HepG2 (cell line): ENCODE results near the gene PALM. TPM values are rescaled to one million over a fixed set of nuclear protein-coding genes. Genes with fewer than 3 reads are reported as not detected.

Source experiments
- ADNP ChIP-seq: sonication (generic); formaldehyde crosslinking; IDR thresholded peaks from 2 replicates; pipeline ENCODE4 v1.4.0; 2020; ENCODE audit warnings: missing genetic modification reagents
- ATF7 ChIP-seq, 2 experiments: fragments of 450-650 bp in 1 of 2; sonication (generic) in 1 of 2; formaldehyde crosslinking in 1 of 2; IDR thresholded peaks; 2 replicates each; pipeline versions ENCODE4 v1.4.0 to v1.6.1; 2016 to 2020; ENCODE audit warnings: antibody characterized with exemption in 1 of 2, mild to moderate bottlenecking in 1 of 2, missing genetic modification reagents in 1 of 2
- CREB1 ChIP-seq, 2 experiments: fragments of 450-650 bp in 1 of 2; IDR thresholded peaks; 2 replicates each; pipeline ENCODE4 v1.6.1; 2016 to 2017; ENCODE audit warnings: control low read depth in 1 of 2, mild to moderate bottlenecking in 1 of 2, missing compliant biosample characterization in 1 of 2, missing genetic modification characterization in 1 of 2
- ELF3 ChIP-seq: IDR thresholded peaks from 2 replicates; pipeline ENCODE4 v1.6.1; 2016; ENCODE audit warnings: missing genetic modification reagents, missing compliant biosample characterization
- HDAC1 ChIP-seq: sonication (generic); formaldehyde crosslinking; IDR thresholded peaks from 2 replicates; pipeline ENCODE4 v1.5.1; 2020; ENCODE audit warnings: mild to moderate bottlenecking, missing genetic modification reagents
- HHEX ChIP-seq: IDR thresholded peaks from 2 replicates; pipeline ENCODE4 v1.6.1; 2016; ENCODE audit warnings: control low read depth
- HNF4A ChIP-seq: sonication (generic); formaldehyde crosslinking; IDR thresholded peaks from 2 replicates; pipeline ENCODE4 v1.4.0; 2020; ENCODE audit warnings: missing genetic modification reagents
- HOXA7 ChIP-seq: sonication (generic); formaldehyde crosslinking; IDR thresholded peaks from 2 replicates; pipeline ENCODE4 v1.8.1; 2022; ENCODE audit warnings: mild to moderate bottlenecking, missing genetic modification reagents, moderate library complexity
- KLF11 ChIP-seq: IDR thresholded peaks from 2 replicates; pipeline ENCODE4 v1.6.1; 2016; ENCODE audit warnings: missing compliant biosample characterization
- MAFG ChIP-seq: sonication (generic); formaldehyde crosslinking; IDR thresholded peaks from 2 replicates; pipeline ENCODE4 v1.5.1; 2020; ENCODE audit warnings: mild to moderate bottlenecking, missing genetic modification reagents
- NONO ChIP-seq, 2 experiments: fragments of 450-650 bp in 1 of 2; sonication (generic) in 1 of 2; formaldehyde crosslinking in 1 of 2; IDR thresholded peaks in 1 of 2; conservative IDR thresholded peaks in 1 of 2; 2 replicates each; pipeline versions ENCODE4 v1.6.1 to v1.8.0; 2017 to 2022; ENCODE audit warnings: mild to moderate bottlenecking in 1 of 2, missing genetic modification reagents in 1 of 2, moderate library complexity in 1 of 2
- PHF21A ChIP-seq: sonication (generic); formaldehyde crosslinking; IDR thresholded peaks from 2 replicates; pipeline ENCODE4 v1.5.0; 2020; ENCODE audit warnings: mild to moderate bottlenecking, missing genetic modification reagents
- RBAK ChIP-seq: sonication (generic); formaldehyde crosslinking; IDR thresholded peaks from 2 replicates; pipeline ENCODE4 v1.5.1; 2020; ENCODE audit warnings: mild to moderate bottlenecking, missing genetic modification reagents
- ZBTB38 ChIP-seq: sonication (generic); formaldehyde crosslinking; IDR thresholded peaks from 2 replicates; pipeline ENCODE4 v1.5.1; 2020; ENCODE audit warnings: mild to moderate bottlenecking, missing genetic modification reagents
- ZFP90 ChIP-seq: sonication (generic); formaldehyde crosslinking; IDR thresholded peaks from 2 replicates; pipeline ENCODE4 v1.8.0; 2022; ENCODE audit warnings: missing genetic modification reagents, mild to moderate bottlenecking, inconsistent platforms, borderline replicate concordance
- ZNF124 ChIP-seq: sonication (generic); formaldehyde crosslinking; IDR thresholded peaks from 2 replicates; pipeline ENCODE4 v1.4.0; 2020; ENCODE audit warnings: missing genetic modification reagents
- ZNF138 ChIP-seq: sonication (generic); formaldehyde crosslinking; IDR thresholded peaks from 2 replicates; pipeline ENCODE4 v1.5.0; 2020; ENCODE audit warnings: mild to moderate bottlenecking, low read depth, missing genetic modification reagents
- ZNF354B ChIP-seq: sonication (generic); formaldehyde crosslinking; IDR thresholded peaks from 2 replicates; pipeline ENCODE4 v1.8.0; 2022; ENCODE audit warnings: mild to moderate bottlenecking, missing genetic modification reagents
- ZNF367 ChIP-seq: sonication (generic); formaldehyde crosslinking; IDR thresholded peaks from 2 replicates; pipeline ENCODE4 v1.4.0; 2020; ENCODE audit warnings: missing genetic modification reagents, borderline replicate concordance
- ZNF383 ChIP-seq: sonication (generic); formaldehyde crosslinking; IDR thresholded peaks from 2 replicates; pipeline ENCODE4 v1.4.0; 2020; ENCODE audit warnings: missing genetic modification reagents, mild to moderate bottlenecking, borderline replicate concordance
- ZNF543 ChIP-seq: sonication (generic); formaldehyde crosslinking; IDR thresholded peaks from 2 replicates; pipeline ENCODE4 v1.4.0; 2020; ENCODE audit warnings: mild to moderate bottlenecking, missing genetic modification reagents
- ZNF660 ChIP-seq: sonication (generic); formaldehyde crosslinking; IDR thresholded peaks from 2 replicates; pipeline ENCODE4 v1.5.1; 2020; ENCODE audit warnings: mild to moderate bottlenecking, low read depth, missing genetic modification reagents, borderline replicate concordance
- ZNF720 ChIP-seq: sonication (generic); formaldehyde crosslinking; IDR thresholded peaks from 2 replicates; pipeline ENCODE4 v1.4.0; 2020; ENCODE audit warnings: missing genetic modification reagents
- polyA plus RNA-seq, 8 experiments: library from polyadenylated mRNA; depleted of rRNA in 3 of 8; stranded (reverse) in 7 of 8; unstranded in 1 of 8; fragments of >200 nt; fragmentation: Illumina TruSeq in 4 of 8; extraction: Trizol in 4 of 8; gene quantifications; 2 replicates each; pipeline versions ENCODE4 v1.2.1 to v1.2.3, GENCODE V29; 2011 to 2016; ENCODE audit warnings: low read depth in 4 of 8, missing spikeins in 1 of 8, mixed read lengths in 1 of 8; ENCODE audit not compliant: insufficient read depth in 1 of 8
- total RNA-seq, 5 experiments: library from RNA; depleted of rRNA; stranded (reverse); fragments of >200 nt; fragmentation: Illumina TruSeq; extraction: Trizol; gene quantifications; 2 replicates each; pipeline ENCODE4 v1.2.3, GENCODE V29; 2016; ENCODE audit warnings: low read depth in 1 of 5
- TF ChIP-seq, protein P1 (sequence below): sonication (generic); formaldehyde crosslinking; IDR thresholded peaks from 2 replicates; pipeline ENCODE4 v1.4.0; 2020; ENCODE audit warnings: low read depth, mild to moderate bottlenecking, missing genetic modification reagents
- TF ChIP-seq, protein P2 (sequence below): sonication (generic); formaldehyde crosslinking; IDR thresholded peaks from 2 replicates; pipeline ENCODE4 v1.5.0; 2020; ENCODE audit warnings: mild to moderate bottlenecking, missing genetic modification reagents
- TF ChIP-seq, protein P3 (sequence below): sonication (generic); formaldehyde crosslinking; IDR thresholded peaks from 2 replicates; pipeline ENCODE4 v1.5.0; 2020; ENCODE audit warnings: mild to moderate bottlenecking, missing genetic modification reagents, borderline replicate concordance
- TF ChIP-seq, protein P4 (sequence below): sonication (generic); IDR thresholded peaks from 2 replicates; pipeline ENCODE4 v1.6.1; 2016; ENCODE audit warnings: low read depth, borderline replicate concordance

The PALM gene
- total and polyA plus RNA-seq, 2 of the 13 experiments (the other 11 are each of a cell fraction or from before 2014, with no cell fraction given), result 4.0 to 9.7 TPM

DNA sequence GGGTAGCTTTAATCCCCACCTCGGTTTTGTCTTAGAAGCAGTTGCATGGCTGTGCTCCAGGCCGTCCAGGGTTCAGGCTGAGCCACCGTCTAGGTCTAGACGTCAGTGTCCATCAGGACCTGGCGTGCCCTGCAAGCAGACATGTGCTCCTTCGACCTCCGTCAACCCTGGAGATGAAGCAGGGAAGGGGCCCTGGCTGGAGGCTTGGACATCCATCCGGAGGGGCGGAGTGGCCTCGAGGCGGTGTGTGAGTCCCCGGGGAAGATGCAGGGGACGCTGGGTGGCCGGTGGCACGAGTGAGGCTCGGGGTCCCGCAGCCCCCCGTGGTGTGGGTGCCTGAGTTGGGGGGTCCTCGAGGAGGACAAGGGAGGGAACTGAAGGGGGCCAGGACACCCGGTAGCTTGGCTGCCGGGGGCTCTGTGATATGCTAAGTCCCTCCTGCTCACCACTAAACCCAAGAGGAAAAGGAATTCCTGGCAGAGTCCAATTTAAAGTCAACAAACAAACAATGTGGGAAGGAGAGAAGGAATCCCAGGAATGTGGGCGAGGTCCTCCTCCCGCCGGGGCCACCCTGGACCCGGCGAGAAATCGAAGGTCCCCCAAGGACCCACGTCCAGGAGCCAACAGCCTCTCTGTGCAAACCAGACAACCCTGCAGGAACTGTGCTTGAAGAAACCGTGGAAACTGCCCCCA lies 73.6 kb downstream of the PALM start (continued):
- TF ChIP-seq, protein P1, sequence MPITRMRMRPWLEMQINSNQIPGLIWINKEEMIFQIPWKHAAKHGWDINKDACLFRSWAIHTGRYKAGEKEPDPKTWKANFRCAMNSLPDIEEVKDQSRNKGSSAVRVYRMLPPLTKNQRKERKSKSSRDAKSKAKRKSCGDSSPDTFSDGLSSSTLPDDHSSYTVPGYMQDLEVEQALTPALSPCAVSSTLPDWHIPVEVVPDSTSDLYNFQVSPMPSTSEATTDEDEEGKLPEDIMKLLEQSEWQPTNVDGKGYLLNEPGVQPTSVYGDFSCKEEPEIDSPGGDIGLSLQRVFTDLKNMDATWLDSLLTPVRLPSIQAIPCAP, result no peak
- TF ChIP-seq ATF7 (IDR thresholded peaks at IDR 0.05) (no peak), ATF7 (CRISPR knock-in tag; IDR thresholded peaks at IDR 0.05) (no peak), ZNF138 (no peak), ZNF720 (CRISPR knock-in tag) (no peak), ZNF660 (CRISPR knock-in tag) (no peak), ZNF543 (CRISPR knock-in tag) (no peak), ZNF124 (CRISPR knock-in tag) (no peak), MAFG (no peak), PHF21A (CRISPR knock-in tag) (peak; percentile 32; the same call in 1 of the 2 replicates), RBAK (no peak), NONO (IDR thresholded peaks at IDR 0.05) (no peak), NONO (CRISPR knock-in tag; conservative IDR thresholded peaks at IDR 0.05) (peak; percentile 66), ADNP (no peak), ZNF354B (CRISPR knock-in tag) (no peak), ZNF367 (CRISPR knock-in tag) (no peak), CREB1 (IDR thresholded peaks at IDR 0.05) (no peak), CREB1 (CRISPR knock-in tag; IDR thresholded peaks at IDR 0.05) (no peak), ELF3 (peak; percentile 70), HOXA7 (CRISPR knock-in tag) (no peak), HNF4A (CRISPR knock-in tag) (peak; percentile 62), KLF11 (CRISPR knock-in tag) (no peak), ZFP90 (CRISPR knock-in tag) (no peak), ZNF383 (CRISPR knock-in tag) (no peak), ZBTB38 (CRISPR knock-in tag) (peak; percentile 27; the same call in 1 of the 2 replicates), HHEX (CRISPR knock-in tag) (no peak), HDAC1 (peak; percentile 69)
- TF ChIP-seq, protein P2, sequence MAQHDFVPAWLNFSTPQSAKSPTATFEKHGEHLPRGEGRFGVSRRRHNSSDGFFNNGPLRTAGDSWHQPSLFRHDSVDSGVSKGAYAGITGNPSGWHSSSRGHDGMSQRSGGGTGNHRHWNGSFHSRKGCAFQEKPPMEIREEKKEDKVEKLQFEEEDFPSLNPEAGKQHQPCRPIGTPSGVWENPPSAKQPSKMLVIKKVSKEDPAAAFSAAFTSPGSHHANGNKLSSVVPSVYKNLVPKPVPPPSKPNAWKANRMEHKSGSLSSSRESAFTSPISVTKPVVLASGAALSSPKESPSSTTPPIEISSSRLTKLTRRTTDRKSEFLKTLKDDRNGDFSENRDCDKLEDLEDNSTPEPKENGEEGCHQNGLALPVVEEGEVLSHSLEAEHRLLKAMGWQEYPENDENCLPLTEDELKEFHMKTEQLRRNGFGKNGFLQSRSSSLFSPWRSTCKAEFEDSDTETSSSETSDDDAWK, result no peak
- TF ChIP-seq, protein P3, sequence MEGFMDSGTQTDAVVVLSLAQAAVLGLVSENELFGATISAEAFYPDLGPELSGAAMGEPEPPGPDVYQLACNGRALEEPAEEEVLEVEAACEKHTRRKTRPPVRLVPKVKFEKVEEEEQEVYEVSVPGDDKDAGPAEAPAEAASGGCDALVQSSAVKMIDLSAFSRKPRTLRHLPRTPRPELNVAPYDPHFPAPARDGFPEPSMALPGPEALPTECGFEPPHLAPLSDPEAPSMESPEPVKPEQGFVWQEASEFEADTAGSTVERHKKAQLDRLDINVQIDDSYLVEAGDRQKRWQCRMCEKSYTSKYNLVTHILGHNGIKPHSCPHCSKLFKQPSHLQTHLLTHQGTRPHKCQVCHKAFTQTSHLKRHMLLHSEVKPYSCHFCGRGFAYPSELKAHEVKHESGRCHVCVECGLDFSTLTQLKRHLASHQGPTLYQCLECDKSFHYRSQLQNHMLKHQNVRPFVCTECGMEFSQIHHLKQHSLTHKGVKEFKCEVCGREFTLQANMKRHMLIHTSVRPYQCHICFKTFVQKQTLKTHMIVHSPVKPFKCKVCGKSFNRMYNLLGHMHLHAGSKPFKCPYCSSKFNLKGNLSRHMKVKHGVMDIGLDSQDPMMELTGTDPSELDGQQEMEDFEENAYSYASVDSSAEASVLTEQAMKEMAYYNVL, result no peak; the same call in 1 of the 2 replicates
- TF ChIP-seq, protein P4, sequence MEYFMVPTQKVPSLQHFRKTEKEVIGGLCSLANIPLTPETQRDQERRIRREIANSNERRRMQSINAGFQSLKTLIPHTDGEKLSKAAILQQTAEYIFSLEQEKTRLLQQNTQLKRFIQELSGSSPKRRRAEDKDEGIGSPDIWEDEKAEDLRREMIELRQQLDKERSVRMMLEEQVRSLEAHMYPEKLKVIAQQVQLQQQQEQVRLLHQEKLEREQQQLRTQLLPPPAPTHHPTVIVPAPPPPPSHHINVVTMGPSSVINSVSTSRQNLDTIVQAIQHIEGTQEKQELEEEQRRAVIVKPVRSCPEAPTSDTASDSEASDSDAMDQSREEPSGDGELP, result no peak
